GM21619 (cell line): Measurements from ENCODE around the gene SEMA6C.
"Not testable (repeated sequence)": the region's sequence is repeated elsewhere in the genome, so short reads cannot be mapped to it uniquely, and the experiment has no call there.

Experiments
- ATAC-seq: cut with Tn5 transposase; IDR thresholded peaks from one replicate; pipeline ENCODE4 v1.9.1; 2021; ENCODE audit not compliant: unreplicated experiment

Gene SEMA6C

GRCh38 chr1:151146412-151147131 is at the start of gene SEMA6C:
SEMA6C (minus strand) TSS chr1:151146631; CDS start chr1:151142621, 4,010 bp downstream.
- ATAC-seq = peak; percentile 96

- not testable (repeated sequence) for ATAC-seq
These were observed 48.6 kb upstream of the SEMA6C start for GRCh38 chr1:151194894-151195594.

- no peak for ATAC-seq
These were observed 47.4 kb upstream of the SEMA6C start for GRCh38 chr1:151193856-151194255.

- ATAC-seq = no peak
These were observed 46.9 kb upstream of the SEMA6C start for GRCh38 chr1:151193304-151193703.

- no peak for ATAC-seq
These were observed 45.6 kb upstream of the SEMA6C start for GRCh38 chr1:151192047-151192446.

- ATAC-seq = peak; percentile 85
These were observed 43.4 kb upstream of the SEMA6C start, which contains the start of gene VPS72 for GRCh38 chr1:151189637-151190445. VPS72 (minus strand) TSS chr1:151190197; CDS start chr1:151190121, 76 bp downstream.

- not testable (repeated sequence) for ATAC-seq
These were observed 42.2 kb upstream of the SEMA6C start for GRCh38 chr1:151188667-151189066.

- ATAC-seq = no peak
These were observed 40.8 kb upstream of the SEMA6C start for GRCh38 chr1:151187205-151187604.

GRCh38 chr1:151184211-151184610 is 37.8 kb upstream of the SEMA6C start:
- ATAC-seq = no peak

GRCh38 chr1:151176514-151177045 is 30.1 kb upstream of the SEMA6C start:
- ATAC-seq = no peak

GRCh38 chr1:151175863-151176262 is 29.4 kb upstream of the SEMA6C start, which contains the start of gene TMOD4:
TMOD4 (minus strand) TSS chr1:151175981; CDS start chr1:151174875, 1,106 bp downstream.
- no peak for ATAC-seq

GRCh38 chr1:151175041-151175741 is 28.8 kb upstream of the SEMA6C start:
- no peak for ATAC-seq

- no peak for ATAC-seq
These were observed 24.8 kb upstream of the SEMA6C start for GRCh38 chr1:151171190-151171589.

GRCh38 chr1:151167116-151167515 is 20.7 kb upstream of the SEMA6C start:
- no peak for ATAC-seq

- no peak for ATAC-seq
These were observed 20.1 kb upstream of the SEMA6C start for GRCh38 chr1:151166505-151166956.

GRCh38 chr1:151165738-151166504 is 19.5 kb upstream of the SEMA6C start, which contains the start of the genes LYSMD1 and SCNM1:
LYSMD1 (minus strand) TSS chr1:151165902; CDS start chr1:151165258, 644 bp downstream.
SCNM1 (plus strand) TSS chr1:151166144; CDS start chr1:151166153, 9 bp downstream.
- peak; percentile 87 for ATAC-seq

- ATAC-seq = peak; percentile 15
These were observed 18.9 kb upstream of the SEMA6C start for GRCh38 chr1:151165281-151165737.

GRCh38 chr1:151164732-151165280 is 18.4 kb upstream of the SEMA6C start:
- ATAC-seq = no peak

- no peak for ATAC-seq
These were observed 12.9 kb upstream of the SEMA6C start for GRCh38 chr1:151159373-151159772.
